H1 (cell line): Measurements from ENCODE around the gene F2.
A peak's percentile ranks its signal among the peaks of the same experiment; 100 is the strongest.

ENCODE experiments used
- ASH2L ChIP-seq: fragments of 200-600, 300-600 bp; sonication (generic); IDR thresholded peaks from one replicate; pipeline ENCODE4 v1.7.1; 2017; ENCODE audit warnings: low read length
- ATF3 ChIP-seq: IDR thresholded peaks from 2 replicates; pipeline ENCODE4 v1.6.1; 2011; ENCODE audit warnings: low read depth, mild to moderate bottlenecking, low read length; ENCODE audit not compliant: insufficient read depth
- CHD1 ChIP-seq: IDR thresholded peaks from 2 replicates; pipeline ENCODE4 v1.6.1; 2012; ENCODE audit warnings: low read depth, low read length, improper control_type of control experiment
- CTCF ChIP-seq, 3 experiments: IDR thresholded peaks; 1 replicate in 2 of 3; 2 replicates in 1 of 3; pipeline versions ENCODE4 v1.5.1 to v1.6.1; 2011; ENCODE audit warnings: low read length in 3 of 3, mild to moderate bottlenecking in 3 of 3, inconsistent platforms in 2 of 3, low read depth in 1 of 3, moderate library complexity in 1 of 3; ENCODE audit not compliant: insufficient read depth in 1 of 3; ENCODE audit errors: control extremely low read depth in 1 of 3
- EP300 ChIP-seq, 2 experiments: IDR thresholded peaks; 1 replicate in 1 of 2; 2 replicates in 1 of 2; pipeline ENCODE4 v1.6.1; 2011 to 2012; ENCODE audit warnings: low read depth in 2 of 2, low read length in 2 of 2, mild to moderate bottlenecking in 2 of 2, borderline replicate concordance in 1 of 2, inconsistent platforms in 1 of 2, moderate library complexity in 1 of 2
- EZH2 ChIP-seq: fragments of 200-600 bp; sonication (generic); IDR thresholded peaks from 2 replicates; pipeline ENCODE4 v1.7.1; 2012; ENCODE audit warnings: low read depth, mild to moderate bottlenecking, moderate library complexity, low read length, inconsistent platforms; ENCODE audit not compliant: severe bottlenecking
- HDAC6 ChIP-seq: IDR thresholded peaks from one replicate; pipeline ENCODE4 v1.7.1; 2012; ENCODE audit warnings: low read depth, mild to moderate bottlenecking, inconsistent platforms, low read length, moderate library complexity
- POLR2A ChIP-seq, 2 experiments: IDR thresholded peaks; 1 replicate in 1 of 2; 2 replicates in 1 of 2; pipeline ENCODE4 v1.6.1; 2011; ENCODE audit warnings: low read depth in 2 of 2, low read length in 2 of 2, mild to moderate bottlenecking in 2 of 2; ENCODE audit errors: control extremely low read depth in 1 of 2
- POLR2AphosphoS5 ChIP-seq: IDR thresholded peaks from 2 replicates; pipeline ENCODE4 v1.6.1; 2011; ENCODE audit warnings: low read depth, low read length
- RXRA ChIP-seq: IDR thresholded peaks from 2 replicates; pipeline ENCODE4 v1.6.1; 2011; ENCODE audit warnings: low read depth, mild to moderate bottlenecking, low read length, moderate library complexity; ENCODE audit not compliant: insufficient read depth
- SIX5 ChIP-seq: IDR thresholded peaks from 2 replicates; pipeline ENCODE4 v1.6.1; 2011; ENCODE audit warnings: mild to moderate bottlenecking, low read depth, low read length
- SP1 ChIP-seq: IDR thresholded peaks from 2 replicates; pipeline ENCODE4 v1.6.1; 2011; ENCODE audit warnings: low read depth, low read length
- YY1 ChIP-seq: IDR thresholded peaks from 2 replicates; pipeline ENCODE4 v1.6.1; 2011; ENCODE audit warnings: low read depth, mild to moderate bottlenecking, low read length

GRCh38 chr11:46701078-46701654 is 17.8 kb upstream of the F2 start:
- TF ChIP-seq CTCF (IDR thresholded peaks at IDR 0.05; ENCODE audit: control extremely low read depth in 1 of 3, insufficient read depth in 1 of 3, low read depth in 1 of 3, low read length in 3 of 3) (no peak), POLR2AphosphoS5 (peak; percentile 77), CHD1 (no peak), ASH2L (no peak), RXRA (no peak), SIX5 (no peak), POLR2A (IDR thresholded peaks at IDR 0.05; ENCODE audit: control extremely low read depth in 1 of 2, low read depth in 2 of 2, low read length in 2 of 2) (no peak; a peak in 1 of 3 replicates), ATF3 (no peak), SP1 (no peak), YY1 (no peak), EP300 (IDR thresholded peaks at IDR 0.05; ENCODE audit: borderline replicate concordance in 1 of 2, low read depth in 2 of 2, low read length in 2 of 2) (no peak), HDAC6 (no peak), EZH2 (no peak)
